CD14-positive monocyte (primary cell): ENCODE data around the gene CORT. TPM values are rescaled to one million over a fixed set of nuclear protein-coding genes. Genes with fewer than 3 reads are reported as not detected.
A peak's percentile ranks its signal among the peaks of the same experiment; 100 is the strongest.

ENCODE experiments used
- DNase-seq, 3 donors: peaks; one replicate each; pipeline ENCODE4 v3.0.0-alpha.2; 2011 to 2022
- H2AFZ ChIP-seq: 2 replicates; pipeline ENCODE4 v1.6.0; 2012; ENCODE audit warnings: mild to moderate bottlenecking, low read depth, low read length, inconsistent platforms; ENCODE audit not compliant: insufficient read depth, poor library complexity, severe bottlenecking
- H3K27ac ChIP-seq, 2 donors: 1 replicate in 1 of 2; 2 replicates in 1 of 2; pipeline ENCODE4 v1.5.1; 2012 to 2013; ENCODE audit warnings: low read length in 2 of 2, control low read depth in 1 of 2, inconsistent platforms in 1 of 2, low read depth in 1 of 2, mild to moderate bottlenecking in 1 of 2
- H3K27me3 ChIP-seq, 2 donors: one replicate each; pipeline versions ENCODE4 v1.6.0 to v1.6.1; 2011 to 2013; ENCODE audit warnings: low read length in 2 of 2; ENCODE audit not compliant: control insufficient read depth in 2 of 2, insufficient read depth in 2 of 2
- H3K36me3 ChIP-seq, 2 donors: replicated peaks in 1 of 2; 1 replicate in 1 of 2; 2 replicates in 1 of 2; pipeline versions ENCODE4 v1.5.1 to v1.6.1; 2012 to 2013; ENCODE audit warnings: low read length in 2 of 2, control low read depth in 1 of 2, inconsistent platforms in 1 of 2, mild to moderate bottlenecking in 1 of 2; ENCODE audit not compliant: insufficient read depth in 2 of 2, control insufficient read depth in 1 of 2
- H3K4me1 ChIP-seq, 2 donors: 1 replicate in 1 of 2; 2 replicates in 1 of 2; pipeline versions ENCODE4 v1.5.1 to v1.6.1; 2012 to 2013; ENCODE audit warnings: low read length in 2 of 2, control low read depth in 1 of 2, inconsistent platforms in 1 of 2, mild to moderate bottlenecking in 1 of 2, moderate library complexity in 1 of 2; ENCODE audit not compliant: insufficient read depth in 2 of 2, control insufficient read depth in 1 of 2
- H3K4me2 ChIP-seq: replicated peaks from 2 replicates; pipeline ENCODE3; 2012; ENCODE audit warnings: low read length, moderate library complexity, mild to moderate bottlenecking; ENCODE audit not compliant: poor library complexity, severe bottlenecking; ENCODE audit errors: extremely low read depth
- H3K4me3 ChIP-seq, 3 experiments: fragments of 200-600 bp in 1 of 3; sonication (generic) in 1 of 3; replicated peaks in 1 of 3; 1 replicate in 2 of 3; 2 replicates in 1 of 3; pipeline ENCODE4 v1.5.1; 2011 to 2013; ENCODE audit warnings: low read length in 3 of 3, mild to moderate bottlenecking in 3 of 3, control low read depth in 2 of 3, low read depth in 2 of 3, inconsistent platforms in 1 of 3, moderate library complexity in 1 of 3
- H3K79me2 ChIP-seq: 2 replicates; pipeline ENCODE4 v1.6.0; 2012; ENCODE audit warnings: mild to moderate bottlenecking, control low read depth, inconsistent platforms, low read length, moderate library complexity; ENCODE audit not compliant: insufficient read depth
- H3K9ac ChIP-seq: 2 replicates; pipeline ENCODE4 v1.6.0; 2017; ENCODE audit warnings: low read length, mild to moderate bottlenecking; ENCODE audit not compliant: insufficient read depth, poor library complexity, severe bottlenecking
- H3K9me3 ChIP-seq, 2 donors: replicated peaks in 1 of 2; 1 replicate in 1 of 2; 2 replicates in 1 of 2; pipeline versions ENCODE4 v1.5.1 to v1.6.1; 2012 to 2013; ENCODE audit warnings: low read length in 2 of 2, control low read depth in 1 of 2; ENCODE audit not compliant: control insufficient read depth in 1 of 2, insufficient read depth in 1 of 2
- H4K20me1 ChIP-seq: 2 replicates; pipeline ENCODE4 v1.6.0; 2012; ENCODE audit warnings: mild to moderate bottlenecking, low read length, control low read depth, moderate library complexity; ENCODE audit not compliant: insufficient read depth
- H3K27ac Mint-ChIP-seq, 7 donors: one replicate each; pipeline ENCODE4 v1.8.0; 2020; ENCODE audit warnings: mild to moderate bottlenecking in 7 of 7, mixed read lengths in 7 of 7, moderate library complexity in 6 of 7, inconsistent platforms in 2 of 7
- H3K27me3 Mint-ChIP-seq, 3 donors: one replicate each; pipeline ENCODE4 v1.8.0; 2021 to 2022; ENCODE audit warnings: low read depth in 3 of 3, mild to moderate bottlenecking in 3 of 3, mixed read lengths in 3 of 3, moderate library complexity in 3 of 3, inconsistent platforms in 1 of 3
- H3K36me3 Mint-ChIP-seq, 2 donors: one replicate each; pipeline ENCODE4 v1.8.0; 2020; ENCODE audit warnings: mixed read lengths in 2 of 2, inconsistent platforms in 1 of 2, mild to moderate bottlenecking in 1 of 2
- H3K4me1 Mint-ChIP-seq: one replicate; pipeline ENCODE4 v1.8.0; 2020; ENCODE audit warnings: mild to moderate bottlenecking, mixed read lengths
- H3K4me3 Mint-ChIP-seq, 2 donors: one replicate each; pipeline ENCODE4 v1.8.0; 2020; ENCODE audit warnings: mild to moderate bottlenecking in 2 of 2, mixed read lengths in 2 of 2, moderate library complexity in 1 of 2
- H3K9me3 Mint-ChIP-seq, 7 donors: one replicate each; pipeline ENCODE4 v1.8.0; 2020 to 2022; ENCODE audit warnings: mixed read lengths in 7 of 7, mild to moderate bottlenecking in 6 of 7, moderate library complexity in 6 of 7, inconsistent platforms in 2 of 7
- CTCF ChIP-seq: fragments of 200-600 bp; IDR thresholded peaks from one replicate; pipeline ENCODE4 v1.8.0; 2022; ENCODE audit warnings: antibody characterized with exemption, mild to moderate bottlenecking
- WGBS: methylation state at CpG from one replicate; pipeline ENCODE4 v1.1.5; 2013; ENCODE audit warnings: missing lambda C conversion rate; ENCODE audit not compliant: insufficient coverage; 5-methylcytosine and 5-hydroxymethylcytosine counted together
- intact Hi-C, 2 donors: fragments of 100-400 bp; cut with micrococcal nuclease; formaldehyde crosslinking; loops; one replicate each; pipeline versions ENCODE4 v1.15.0 to v1.15.1; 2023
- polyA plus RNA-seq, 3 donors: library from polyadenylated mRNA; depleted of rRNA in 1 of 3; unstranded in 2 of 3; stranded (reverse) in 1 of 3; fragments of 300-500 nt in 2 of 3; fragments of >200 nt in 1 of 3; fragmentation: Illumina TruSeq in 2 of 3; gene quantifications; 1 replicate in 2 of 3; 2 replicates in 1 of 3; pipeline ENCODE4 v1.2.3, GENCODE V29; 2012 to 2021

The CORT gene
- polyA plus RNA-seq, 3 donors = not detected

- 100% methylated on average over 3 of the region's 7 CpGs for WGBS
- no peak overlapping the region for H3K27ac Mint-ChIP-seq
Measured at GRCh38 chr1:10446790-10447422, 2.9 kb upstream of the CORT start.

GRCh38 chr1:10450156-10450814 is 454 bp downstream of the CORT start:
- no peak overlapping the region for H3K4me3 Mint-ChIP-seq
- H3K4me1 Mint-ChIP-seq = peaks cover 5% of the 10 kb centered on the region
- H3K79me2 ChIP-seq = no peaks in the 10 kb centered on the region
- H3K27ac Mint-ChIP-seq = peak overlapping the region in 1 of 7 donors; percentile 31
- peaks cover 6 to 25% (median 13%) of the 10 kb centered on the region in 3 donors for H3K27me3 Mint-ChIP-seq
- no peak for TF ChIP-seq CTCF
- no peaks in the 10 kb centered on the region for H4K20me1 ChIP-seq
- WGBS = 90% methylated on average over 15 of the region's 21 CpGs
- intact Hi-C loops = no loop called here
- DNase-seq = no peak
- no peak overlapping the region for H3K9ac ChIP-seq
- no peak overlapping the region for H2AFZ ChIP-seq
- H3K4me3 ChIP-seq = no peak overlapping the region
- H3K27me3 ChIP-seq = peaks cover 0 to 2% of the 10 kb centered on the region in 2 donors
- no peak overlapping the region for H3K4me2 ChIP-seq
- H3K9me3 ChIP-seq = peaks cover 0 to 6% of the 10 kb centered on the region in 2 donors
- peaks cover 0 to 9% (median 6%) of the 10 kb centered on the region in 7 donors for H3K9me3 Mint-ChIP-seq
- no peak overlapping the region for H3K27ac ChIP-seq
- H3K36me3 ChIP-seq = no peaks in the 10 kb centered on the region
- peaks cover 0 to 2% of the 10 kb centered on the region in 2 donors for H3K36me3 Mint-ChIP-seq
- H3K4me1 ChIP-seq = no peaks in the 10 kb centered on the region

More at GRCh38 chr1:10446790-10447422, 2.9 kb upstream of the CORT start:
- peaks cover 3 to 7% of the 10 kb centered on the region in 2 donors for H3K36me3 Mint-ChIP-seq
- Histone ChIP-seq H3K27me3 (peaks cover 0 to 2% of the 10 kb centered on the region in 2 donors), H4K20me1 (no peaks in the 10 kb centered on the region), H3K9me3 (no peaks in the 10 kb centered on the region), H3K4me2 (no peak overlapping the region), H3K36me3 (no peaks in the 10 kb centered on the region), H3K9ac (no peak overlapping the region), H3K4me1 (no peaks in the 10 kb centered on the region), H3K79me2 (no peaks in the 10 kb centered on the region), H2AFZ (no peak overlapping the region), H3K4me3 (no peak overlapping the region), H3K27ac (no peak overlapping the region)
- no peak overlapping the region for H3K4me3 Mint-ChIP-seq
- DNase-seq = no peak
- TF ChIP-seq CTCF = no peak
- peaks cover 5% of the 10 kb centered on the region for H3K4me1 Mint-ChIP-seq
- H3K27me3 Mint-ChIP-seq = peaks cover 6 to 16% (median 11%) of the 10 kb centered on the region in 3 donors
- H3K9me3 Mint-ChIP-seq = no peaks in the 10 kb centered on the region
- intact Hi-C loops = no loop called here
